Thyroid gland (tissue), 4 donors: ENCODE data around the gene LAMA2.

Source experiments
- POLR2A ChIP-seq, 2 donors: fragments of 450-650 bp; IDR thresholded peaks; one replicate each; pipeline ENCODE4 v1.6.1; 2017; ENCODE audit warnings: antibody characterized with exemption in 2 of 2, mild to moderate bottlenecking in 2 of 2, moderate library complexity in 1 of 2
- TF ChIP-seq, protein P1 (sequence below), 6 experiments: fragments of 200-600 bp in 3 of 6; fragments of 450-650 bp in 3 of 6; sonication (generic) in 3 of 6; IDR thresholded peaks; one replicate each; pipeline ENCODE4 v1.5.1; 2016 to 2019; ENCODE audit warnings: antibody characterized with exemption in 6 of 6, mild to moderate bottlenecking in 2 of 6, inconsistent platforms in 1 of 6, moderate library complexity in 1 of 6

DNA sequence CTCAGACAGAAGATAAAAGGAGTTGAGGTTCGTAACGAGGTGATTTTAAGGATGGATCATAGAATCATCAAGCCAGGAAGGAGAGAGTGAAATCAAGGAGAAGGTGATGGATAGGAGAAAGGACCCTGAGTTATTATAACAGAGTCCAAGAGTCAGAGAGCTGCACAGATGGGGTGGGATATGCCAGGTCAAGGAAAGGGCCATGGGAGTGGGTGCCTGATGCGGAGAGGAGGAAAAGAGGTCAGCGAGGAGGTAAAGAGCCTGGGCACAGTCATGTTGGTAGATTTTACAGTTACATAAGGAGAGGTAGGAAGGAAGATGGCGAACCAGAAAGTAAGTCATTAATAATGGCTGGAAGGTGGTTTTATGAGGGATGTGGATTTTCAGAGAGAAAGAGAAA, 114.9 kb downstream of the LAMA2 start:
- TF ChIP-seq, protein P1, sequence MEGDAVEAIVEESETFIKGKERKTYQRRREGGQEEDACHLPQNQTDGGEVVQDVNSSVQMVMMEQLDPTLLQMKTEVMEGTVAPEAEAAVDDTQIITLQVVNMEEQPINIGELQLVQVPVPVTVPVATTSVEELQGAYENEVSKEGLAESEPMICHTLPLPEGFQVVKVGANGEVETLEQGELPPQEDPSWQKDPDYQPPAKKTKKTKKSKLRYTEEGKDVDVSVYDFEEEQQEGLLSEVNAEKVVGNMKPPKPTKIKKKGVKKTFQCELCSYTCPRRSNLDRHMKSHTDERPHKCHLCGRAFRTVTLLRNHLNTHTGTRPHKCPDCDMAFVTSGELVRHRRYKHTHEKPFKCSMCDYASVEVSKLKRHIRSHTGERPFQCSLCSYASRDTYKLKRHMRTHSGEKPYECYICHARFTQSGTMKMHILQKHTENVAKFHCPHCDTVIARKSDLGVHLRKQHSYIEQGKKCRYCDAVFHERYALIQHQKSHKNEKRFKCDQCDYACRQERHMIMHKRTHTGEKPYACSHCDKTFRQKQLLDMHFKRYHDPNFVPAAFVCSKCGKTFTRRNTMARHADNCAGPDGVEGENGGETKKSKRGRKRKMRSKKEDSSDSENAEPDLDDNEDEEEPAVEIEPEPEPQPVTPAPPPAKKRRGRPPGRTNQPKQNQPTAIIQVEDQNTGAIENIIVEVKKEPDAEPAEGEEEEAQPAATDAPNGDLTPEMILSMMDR (IDR thresholded peaks at IDR 0.05): no peak
- no peak for TF ChIP-seq POLR2A (IDR thresholded peaks at IDR 0.05)
